ENCODE measurements around the gene SLC39A9. TPM values are rescaled to one million over a fixed set of nuclear protein-coding genes. Genes with fewer than 3 reads are reported as not detected.

Gene SLC39A9
- total and polyA plus RNA-seq, 2 of the 4 experiments (the other 2 are of a cell fraction): 41.4 to 168 TPM

DNA sequence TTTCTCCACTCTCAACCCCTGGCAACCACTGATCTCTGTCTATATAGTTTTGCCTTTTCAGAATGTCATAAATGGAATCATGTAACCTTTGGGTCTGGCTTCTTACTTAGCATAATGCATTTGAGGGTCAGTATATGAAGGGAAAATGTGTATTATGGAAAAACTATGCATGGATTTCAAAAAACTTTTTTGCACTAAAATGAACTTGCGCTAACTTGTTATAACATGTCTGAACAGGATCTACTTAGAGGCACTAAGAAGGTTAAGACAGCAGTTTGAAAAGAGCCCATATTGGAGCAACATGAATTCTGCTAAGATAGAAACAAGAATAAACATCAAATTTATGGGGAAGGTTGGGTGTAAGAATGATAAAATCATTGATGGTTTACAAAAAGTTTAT is 29.1 kb downstream of the SLC39A9 start:
- intact Hi-C loops (cut with micrococcal nuclease) (no loop called here), dilution Hi-C loops (cut with HindIII; ENCODE audit: low sequenced_read_pairs, unreplicated experiment) (no loop called here), in situ Hi-C loops (cut with MboI; ENCODE audit: low sequenced_read_pairs) (no loop called here)
- Histone ChIP-seq H3K4me2 (ENCODE audit: low read depth, low read length) (no peak overlapping the region), H3K4me3 (ENCODE audit: insufficient read depth, low read depth, low read length) (no peak overlapping the region), H2BK15ac (ENCODE audit: low read depth, low read length) (no peak overlapping the region), H4K8ac (ENCODE audit: low read depth in 2 of 2, low read length in 2 of 2) (no peak overlapping the region), H3K56ac (ENCODE audit: extremely low read depth, insufficient read depth, low read length) (no peak overlapping the region), H2AK5ac (ENCODE audit: low read depth, low read length) (no peak overlapping the region), H2AFZ (replicated peaks; ENCODE audit: low read length, poor library complexity) (no peak overlapping the region), H3K9ac (ENCODE audit: low read depth, low read length) (no peak overlapping the region), H2AK9ac (replicated peaks; ENCODE audit: low read depth, low read length, poor library complexity) (no peak overlapping the region), H3K4me1 (ENCODE audit: control insufficient read depth, insufficient read depth, low read length) (peaks cover 4% of the 10 kb centered on the region; the same call in 1 of the 2 replicates), H3K36me3 (ENCODE audit: control insufficient read depth, insufficient read depth, low read length) (peaks cover 12% of the 10 kb centered on the region), H3K18ac (ENCODE audit: low read depth, low read length) (no peak overlapping the region), H3K4ac (ENCODE audit: low read depth, low read length) (no peak overlapping the region), H3K27me3 (ENCODE audit: control insufficient read depth, insufficient read depth, low read length) (no peaks in the 10 kb centered on the region), H2BK120ac (ENCODE audit: low read depth, low read length) (no peak overlapping the region), H3K9me1 (ENCODE audit: insufficient read depth, low read length) (peaks cover 6% of the 10 kb centered on the region; the same call in 1 of the 2 replicates), H3K27ac (ENCODE audit: insufficient read depth, low read length) (no peak overlapping the region), H4K91ac (ENCODE audit: insufficient read depth, low read depth, low read length) (no peak overlapping the region), H4K20me1 (ENCODE audit: insufficient read depth, low read length) (peaks cover 24% of the 10 kb centered on the region), H3K14ac (replicated peaks; ENCODE audit: low read depth, low read length) (no peak overlapping the region), H3K9me3 (ENCODE audit: control insufficient read depth, insufficient read depth, low read length) (no peaks in the 10 kb centered on the region), H2BK20ac (ENCODE audit: low read depth, low read length) (no peak overlapping the region), H3K79me1 (ENCODE audit: low read depth in 1 of 2, low read length in 2 of 2) (peaks cover 16 to 40% of the 10 kb centered on the region in 2 experiments), H4K5ac (ENCODE audit: low read depth, low read length) (no peak overlapping the region), H3K23ac (ENCODE audit: low read depth, low read length) (no peak overlapping the region), H2BK5ac (ENCODE audit: low read depth, low read length, poor library complexity, severe bottlenecking) (no peak overlapping the region)
- ChIA-PET CTCF (no interaction called here), POLR2A (ENCODE audit: unreplicated experiment) (no interaction called here)
- whole genome bisulfite sequencing, 2 experiments (ENCODE audit: extremely low coverage in 2 of 2, insufficient read length in 1 of 2): no CpG with 5 or more reads among the region's 1 CpG
- TF ChIP-seq, protein P1, sequence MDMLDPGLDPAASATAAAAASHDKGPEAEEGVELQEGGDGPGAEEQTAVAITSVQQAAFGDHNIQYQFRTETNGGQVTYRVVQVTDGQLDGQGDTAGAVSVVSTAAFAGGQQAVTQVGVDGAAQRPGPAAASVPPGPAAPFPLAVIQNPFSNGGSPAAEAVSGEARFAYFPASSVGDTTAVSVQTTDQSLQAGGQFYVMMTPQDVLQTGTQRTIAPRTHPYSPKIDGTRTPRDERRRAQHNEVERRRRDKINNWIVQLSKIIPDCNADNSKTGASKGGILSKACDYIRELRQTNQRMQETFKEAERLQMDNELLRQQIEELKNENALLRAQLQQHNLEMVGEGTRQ (IDR thresholded peaks at IDR 0.05; ENCODE audit: low read depth, low read length): no peak
- no peak for TF ChIP-seq CHD1 (IDR thresholded peaks at IDR 0.05; ENCODE audit: low read depth, low read length)
- TF ChIP-seq POLR2A (IDR thresholded peaks at IDR 0.05; ENCODE audit: low read depth, low read length): no peak
- TF ChIP-seq BHLHE40 (IDR thresholded peaks at IDR 0.05; ENCODE audit: low read depth, low read length): no peak
- TF ChIP-seq MXI1 (IDR thresholded peaks at IDR 0.05; ENCODE audit: borderline replicate concordance, low read depth, low read length): no peak
- no peak for TF ChIP-seq MAFK (IDR thresholded peaks at IDR 0.05; ENCODE audit: low read depth, low read length)
- TF ChIP-seq FOS (IDR thresholded peaks at IDR 0.05; ENCODE audit: low read depth, low read length): no peak
- TF ChIP-seq, protein P2, sequence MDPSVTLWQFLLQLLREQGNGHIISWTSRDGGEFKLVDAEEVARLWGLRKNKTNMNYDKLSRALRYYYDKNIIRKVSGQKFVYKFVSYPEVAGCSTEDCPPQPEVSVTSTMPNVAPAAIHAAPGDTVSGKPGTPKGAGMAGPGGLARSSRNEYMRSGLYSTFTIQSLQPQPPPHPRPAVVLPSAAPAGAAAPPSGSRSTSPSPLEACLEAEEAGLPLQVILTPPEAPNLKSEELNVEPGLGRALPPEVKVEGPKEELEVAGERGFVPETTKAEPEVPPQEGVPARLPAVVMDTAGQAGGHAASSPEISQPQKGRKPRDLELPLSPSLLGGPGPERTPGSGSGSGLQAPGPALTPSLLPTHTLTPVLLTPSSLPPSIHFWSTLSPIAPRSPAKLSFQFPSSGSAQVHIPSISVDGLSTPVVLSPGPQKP (IDR thresholded peaks at IDR 0.05; ENCODE audit: borderline replicate concordance, low read depth, low read length): no peak
- TF ChIP-seq RCOR1 (IDR thresholded peaks at IDR 0.05; ENCODE audit: insufficient replicate concordance, low read length): no peak
- no peak for TF ChIP-seq RFX5 (IDR thresholded peaks at IDR 0.05; ENCODE audit: low read depth, low read length)
- no peak for TF ChIP-seq SMC3 (IDR thresholded peaks at IDR 0.05; ENCODE audit: low read depth, low read length)
- TF ChIP-seq CEBPB (IDR thresholded peaks at IDR 0.05; ENCODE audit: low read depth, low read length): no peak
- TF ChIP-seq RAD21 (IDR thresholded peaks at IDR 0.05; ENCODE audit: low read length): no peak
- ATAC-seq (ENCODE audit: low read depth) (no peak), DNase-seq (no peak)
- no TSS peak for BruUV-seq (replicated peaks)
